NCI-H2029 treated with DMSO at 0.1 percent for 48 hours (cell line): ENCODE results near the gene IL36RN.
"Not testable (repeated sequence)": the region's sequence is repeated elsewhere in the genome, so short reads cannot be mapped to it uniquely, and the experiment has no call there.

Experiments
- DNase-seq: peaks from one replicate; lab custom pipeline; 2025; lab: John Stamatoyannopoulos, UW

IL36RN gene

GRCh38 chr2:113075030-113075429 is 16.0 kb downstream of the IL36RN start:
- DNase-seq, result no peak

DNA sequence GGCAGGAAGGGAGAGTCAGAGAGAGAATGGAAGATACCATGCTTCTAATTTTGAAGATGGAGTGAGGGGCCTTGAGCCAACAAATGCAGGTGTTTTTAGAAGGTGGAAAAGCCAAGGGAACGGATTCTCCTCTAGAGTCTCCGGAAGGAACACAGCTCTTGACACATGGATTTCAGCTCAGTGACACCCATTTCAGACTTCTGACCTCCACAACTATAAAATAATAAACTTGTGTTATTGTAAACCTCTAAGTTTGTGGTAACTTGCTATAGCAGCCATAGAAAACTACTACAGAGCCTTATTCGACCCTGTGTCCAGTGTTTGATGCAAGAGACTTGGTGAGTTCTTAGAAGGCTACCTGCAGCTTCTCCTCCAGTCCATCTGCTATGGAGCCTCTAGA is 16.6 kb downstream of the IL36RN start:
- no peak for DNase-seq

- no peak for DNase-seq
Observed at GRCh38 chr2:113076954-113077669, 18.1 kb downstream of the IL36RN start.

DNA sequence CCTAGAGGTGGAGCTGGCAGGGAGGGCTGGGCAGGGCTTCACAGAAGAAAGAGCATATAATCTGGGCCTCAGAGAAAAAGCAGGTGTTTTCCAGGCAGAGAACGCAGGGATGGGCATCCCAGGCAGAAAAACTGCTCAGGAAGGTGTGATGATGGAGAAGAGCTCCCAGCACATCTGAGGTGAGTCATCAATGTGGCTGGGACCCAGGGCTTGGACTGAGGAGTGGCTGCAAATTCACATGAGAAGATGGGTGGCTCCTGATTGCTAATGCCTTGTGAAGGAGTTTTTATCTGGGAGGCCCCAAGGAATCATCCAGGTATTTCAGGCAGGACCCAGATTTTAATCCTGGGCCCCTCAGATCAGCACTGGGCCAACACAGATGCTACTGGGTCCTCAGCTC is 18.9 kb downstream of the IL36RN start:
- DNase-seq, result no peak

GRCh38 chr2:113078350-113078839 is 19.4 kb downstream of the IL36RN start:
- DNase-seq, result no peak

- no peak for DNase-seq
Observed at GRCh38 chr2:113079131-113079530, 20.1 kb downstream of the IL36RN start.

DNA sequence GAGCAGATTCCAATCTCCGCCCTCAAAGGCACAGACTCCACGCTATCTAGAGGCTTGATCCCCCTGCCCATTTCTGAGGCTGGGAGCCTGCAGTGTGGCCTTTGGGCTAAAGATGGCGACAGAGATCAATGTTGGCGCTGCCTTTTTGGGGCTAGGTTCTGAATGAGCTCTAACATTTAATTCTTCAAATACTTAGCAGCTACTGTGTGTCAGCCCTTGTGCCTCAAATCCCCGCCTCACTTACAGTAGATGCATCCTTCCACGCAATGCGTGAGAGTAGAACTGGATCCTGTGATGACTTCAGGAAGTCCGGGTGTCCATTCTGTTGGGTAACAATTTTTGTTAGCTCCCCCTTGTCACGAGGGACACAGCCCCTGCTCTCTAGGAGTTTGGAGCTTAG is 21.1 kb downstream of the IL36RN start:
- no peak for DNase-seq

DNA sequence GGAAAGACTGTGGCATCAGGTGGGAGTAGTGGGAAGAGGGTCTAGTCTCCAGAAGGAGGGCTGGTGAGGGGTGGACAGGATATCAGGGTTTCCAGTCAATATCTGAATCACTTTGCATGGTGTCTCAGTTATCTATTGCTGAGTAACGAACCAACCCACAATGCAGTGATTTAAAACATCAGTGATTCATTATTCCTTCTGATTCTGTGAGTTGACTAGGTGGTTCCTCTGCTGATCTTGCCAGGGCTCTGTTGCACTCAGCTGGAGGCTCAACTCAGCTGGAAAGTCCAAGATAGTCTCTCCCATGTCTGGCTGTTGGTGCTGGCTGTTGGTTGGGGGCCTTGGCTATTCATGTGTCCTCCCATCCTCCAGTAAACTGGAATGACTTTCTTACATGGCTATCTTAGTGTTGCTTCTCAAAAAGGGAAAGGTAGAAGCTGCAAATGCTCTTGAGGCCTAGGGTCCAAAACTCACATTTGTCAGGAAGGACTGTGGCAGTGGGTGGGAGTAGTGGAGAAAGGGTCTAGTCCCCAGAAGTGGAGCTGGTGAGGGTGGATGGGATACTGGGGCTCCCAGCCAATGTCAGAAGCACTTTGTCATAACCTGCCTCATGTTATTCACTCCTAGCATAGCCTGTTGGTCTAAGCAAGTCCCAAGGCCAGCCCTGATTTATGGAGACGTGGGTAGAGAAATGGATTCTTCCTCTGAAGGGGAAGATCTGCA is 22.7 kb downstream of the IL36RN start:
- no peak for DNase-seq

- no peak for DNase-seq
Observed at GRCh38 chr2:113083296-113083695, 24.3 kb downstream of the IL36RN start.

DNA sequence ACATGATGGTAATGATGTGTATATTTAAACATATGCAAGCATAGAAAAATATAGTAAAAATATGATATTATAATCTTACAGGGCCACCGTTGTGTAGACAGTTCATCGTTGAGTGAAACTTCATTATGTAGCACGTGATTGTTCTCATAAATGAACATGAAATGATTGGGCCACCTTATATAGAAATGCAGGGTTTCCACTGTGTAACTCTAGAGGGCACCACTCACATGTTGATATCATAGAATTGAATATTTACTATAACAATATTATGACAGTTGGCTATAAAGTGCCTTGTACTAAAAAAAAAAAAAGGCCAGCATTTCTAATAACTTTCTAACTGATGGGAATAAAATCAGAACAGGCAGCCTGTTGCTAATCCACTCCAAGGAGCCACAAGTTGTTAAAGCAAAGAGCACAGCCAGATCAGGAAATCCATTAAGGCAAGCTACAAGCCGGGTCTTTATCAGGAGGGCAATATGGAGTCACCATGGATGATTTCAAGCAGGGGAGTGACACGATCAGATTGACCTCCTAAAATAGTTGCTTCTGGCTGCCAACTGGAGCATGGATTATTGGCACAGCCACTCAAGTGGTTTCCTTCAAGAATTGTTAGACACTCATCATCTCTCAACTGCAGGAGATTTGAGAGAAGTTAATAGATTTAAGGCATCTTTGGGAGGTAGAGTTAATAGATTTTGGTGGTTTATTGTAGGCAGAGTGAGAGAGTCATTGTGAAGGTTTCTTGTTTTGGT is 25.4 kb downstream of the IL36RN start:
- DNase-seq, result no peak

DNA sequence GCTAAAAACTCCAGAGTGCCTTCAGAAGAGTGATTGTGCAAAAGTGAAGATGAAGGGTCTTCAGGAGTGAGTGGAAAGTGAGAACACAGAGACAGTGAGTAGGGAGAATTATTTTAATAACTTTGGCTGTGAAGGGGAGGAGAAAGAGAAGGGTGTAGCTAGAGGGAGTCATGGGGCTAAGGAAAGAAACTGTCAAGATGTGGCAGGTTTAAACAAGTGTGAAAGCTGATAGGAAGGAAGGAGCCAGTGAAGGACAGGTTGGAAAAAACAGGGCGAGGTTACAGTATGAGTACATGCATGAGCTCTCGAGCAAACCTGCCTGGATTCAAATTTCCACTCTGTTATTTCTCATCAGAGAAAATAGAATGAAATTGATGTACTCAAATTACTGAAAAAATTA is 26.5 kb downstream of the IL36RN start:
- DNase-seq, result no peak

- DNase-seq, result no peak
Observed at GRCh38 chr2:113088213-113088992, 29.4 kb downstream of the IL36RN start.

GRCh38 chr2:113089916-113090315 is 30.9 kb downstream of the IL36RN start:
- no peak for DNase-seq

DNA sequence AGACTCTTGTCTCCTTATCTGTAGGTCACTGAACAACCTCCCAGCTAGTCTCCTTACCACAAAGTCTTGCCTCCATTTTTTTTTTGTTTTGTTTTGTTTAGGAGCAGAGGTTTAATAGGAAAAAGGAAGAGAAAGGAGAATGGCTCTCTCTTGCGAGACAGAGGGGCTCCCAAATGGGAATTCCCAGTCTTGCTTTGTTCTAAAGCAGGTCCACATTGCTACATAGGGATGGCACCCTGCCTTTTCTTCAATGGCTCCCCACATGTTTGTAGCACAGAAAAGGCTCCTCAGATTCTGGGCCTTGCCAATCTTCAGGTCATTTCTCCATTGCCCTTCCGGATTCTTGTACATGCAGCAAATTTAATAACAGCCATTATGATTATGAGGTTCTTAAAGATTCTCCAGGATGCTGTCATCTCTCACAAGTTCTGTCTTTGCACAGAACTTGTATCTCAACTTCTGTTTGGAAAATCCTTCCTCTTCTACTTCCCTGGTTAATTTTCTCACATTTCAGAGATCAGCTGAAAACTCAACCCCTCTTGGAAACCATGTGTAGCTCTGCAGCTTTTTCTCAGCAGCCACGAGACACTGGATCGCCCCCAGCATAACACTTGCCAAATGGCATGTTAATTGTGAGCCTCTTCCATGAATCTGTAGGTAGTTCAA is 32.4 kb downstream of the IL36RN start:
- no peak for DNase-seq

GRCh38 chr2:113092864-113093612 is 34.0 kb downstream of the IL36RN start:
- no peak for DNase-seq

DNA sequence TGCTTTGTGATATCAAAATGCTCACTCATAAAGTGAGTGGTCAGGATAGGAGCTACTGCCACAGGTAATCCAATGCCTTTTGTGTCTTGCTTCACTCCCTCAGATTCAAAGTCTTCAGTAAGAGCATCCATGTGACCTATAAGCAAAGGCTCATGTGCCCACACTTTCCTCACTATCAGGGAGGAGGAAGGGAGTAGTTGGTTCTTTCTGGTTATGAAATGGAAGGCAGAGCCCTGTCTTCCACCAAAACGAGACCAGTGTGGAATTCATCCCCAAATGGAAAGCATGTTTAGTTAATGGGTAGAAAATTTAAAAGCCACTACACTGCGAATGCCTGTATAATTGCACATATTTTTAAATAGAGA is 34.6 kb downstream of the IL36RN start:
- DNase-seq, result no peak

DNA sequence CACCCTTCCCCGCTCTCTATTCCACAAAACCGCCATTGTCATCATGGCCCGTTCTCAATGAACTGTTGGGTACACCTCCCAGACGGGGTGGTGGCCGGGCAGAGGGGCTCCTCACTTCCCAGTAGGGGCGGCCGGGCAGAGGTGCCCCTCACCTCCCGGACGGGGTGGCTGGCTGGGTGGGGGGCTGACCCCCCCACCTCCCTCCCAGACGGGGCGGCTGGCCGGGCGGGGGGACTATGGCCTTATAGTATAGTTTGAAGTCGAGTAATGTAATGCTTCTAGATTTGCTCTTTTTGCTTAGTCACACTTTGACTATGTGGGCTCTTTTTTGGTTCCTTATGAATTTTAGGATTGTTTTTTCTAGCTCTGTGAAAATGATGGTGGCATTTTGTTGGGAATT is 37.3 kb downstream of the IL36RN start:
- DNase-seq, result not testable (repeated sequence)

GRCh38 chr2:113096842-113097618 is 38.0 kb downstream of the IL36RN start:
- not testable (repeated sequence) for DNase-seq

DNA sequence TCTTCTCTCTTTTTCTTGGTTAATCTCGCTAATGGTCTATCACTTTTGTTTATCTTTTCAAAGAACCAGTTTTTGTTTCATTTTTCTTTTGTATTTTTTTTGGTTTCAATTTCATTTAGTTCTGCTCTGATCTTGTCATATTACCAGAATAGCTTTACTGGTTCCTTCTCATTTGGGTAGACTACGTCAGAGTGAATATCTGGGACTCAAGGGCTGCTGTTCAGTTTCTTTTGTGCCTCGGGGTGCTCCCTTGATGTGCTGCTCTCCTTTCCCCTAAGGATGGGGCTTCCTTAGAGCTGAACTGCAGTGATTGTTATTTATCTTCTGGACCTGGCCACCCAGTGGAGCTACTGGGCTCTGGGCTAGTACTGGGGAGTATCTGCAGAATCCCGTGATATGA is 39.0 kb downstream of the IL36RN start:
- no peak for DNase-seq

GRCh38 chr2:113098532-113098931 is 39.5 kb downstream of the IL36RN start:
- DNase-seq, result no peak
